Ishikawa (cell line): ENCODE measurements around the gene MYCL.

Experiments
- CEBPB ChIP-seq: IDR thresholded peaks from 2 replicates; pipeline ENCODE4 v1.6.1; 2012
- CREB1 ChIP-seq: IDR thresholded peaks from 2 replicates; pipeline ENCODE4 v1.6.1; 2012; ENCODE audit warnings: low read depth
- EGR1 ChIP-seq: IDR thresholded peaks from 2 replicates; pipeline ENCODE4 v1.6.1; 2012
- EP300 ChIP-seq: IDR thresholded peaks from 2 replicates; pipeline ENCODE4 v1.6.1; 2012; ENCODE audit warnings: borderline replicate concordance
- FOXM1 ChIP-seq: IDR thresholded peaks from 2 replicates; pipeline ENCODE4 v1.6.1; 2012; ENCODE audit warnings: low read depth, borderline replicate concordance
- NFIC ChIP-seq: IDR thresholded peaks from 2 replicates; pipeline ENCODE4 v1.6.1; 2012
- RAD21 ChIP-seq: IDR thresholded peaks from 2 replicates; pipeline ENCODE4 v1.6.1; 2012; ENCODE audit warnings: low read depth
- REST ChIP-seq: IDR thresholded peaks from 2 replicates; pipeline ENCODE4 v1.6.1; 2012; ENCODE audit warnings: low read depth, mild to moderate bottlenecking
- TAF1 ChIP-seq: IDR thresholded peaks from 2 replicates; pipeline ENCODE4 v1.6.1; 2012; ENCODE audit warnings: low read depth, mild to moderate bottlenecking
- TCF12 ChIP-seq: IDR thresholded peaks from 2 replicates; pipeline ENCODE4 v1.6.1; 2012; ENCODE audit warnings: low read depth
- TEAD4 ChIP-seq: IDR thresholded peaks from 2 replicates; pipeline ENCODE4 v1.6.1; 2012
- YY1 ChIP-seq: IDR thresholded peaks from 2 replicates; pipeline ENCODE4 v1.6.1; 2012; ENCODE audit warnings: low read depth
- ZBTB7A ChIP-seq: IDR thresholded peaks from 2 replicates; pipeline ENCODE4 v1.6.1; 2012; ENCODE audit warnings: low read depth
- TF ChIP-seq, protein P1 (sequence below): IDR thresholded peaks from 2 replicates; pipeline ENCODE4 v1.6.1; 2012
- TF ChIP-seq, protein P2 (sequence below): IDR thresholded peaks from 2 replicates; pipeline ENCODE4 v1.6.1; 2012

MYCL gene

DNA sequence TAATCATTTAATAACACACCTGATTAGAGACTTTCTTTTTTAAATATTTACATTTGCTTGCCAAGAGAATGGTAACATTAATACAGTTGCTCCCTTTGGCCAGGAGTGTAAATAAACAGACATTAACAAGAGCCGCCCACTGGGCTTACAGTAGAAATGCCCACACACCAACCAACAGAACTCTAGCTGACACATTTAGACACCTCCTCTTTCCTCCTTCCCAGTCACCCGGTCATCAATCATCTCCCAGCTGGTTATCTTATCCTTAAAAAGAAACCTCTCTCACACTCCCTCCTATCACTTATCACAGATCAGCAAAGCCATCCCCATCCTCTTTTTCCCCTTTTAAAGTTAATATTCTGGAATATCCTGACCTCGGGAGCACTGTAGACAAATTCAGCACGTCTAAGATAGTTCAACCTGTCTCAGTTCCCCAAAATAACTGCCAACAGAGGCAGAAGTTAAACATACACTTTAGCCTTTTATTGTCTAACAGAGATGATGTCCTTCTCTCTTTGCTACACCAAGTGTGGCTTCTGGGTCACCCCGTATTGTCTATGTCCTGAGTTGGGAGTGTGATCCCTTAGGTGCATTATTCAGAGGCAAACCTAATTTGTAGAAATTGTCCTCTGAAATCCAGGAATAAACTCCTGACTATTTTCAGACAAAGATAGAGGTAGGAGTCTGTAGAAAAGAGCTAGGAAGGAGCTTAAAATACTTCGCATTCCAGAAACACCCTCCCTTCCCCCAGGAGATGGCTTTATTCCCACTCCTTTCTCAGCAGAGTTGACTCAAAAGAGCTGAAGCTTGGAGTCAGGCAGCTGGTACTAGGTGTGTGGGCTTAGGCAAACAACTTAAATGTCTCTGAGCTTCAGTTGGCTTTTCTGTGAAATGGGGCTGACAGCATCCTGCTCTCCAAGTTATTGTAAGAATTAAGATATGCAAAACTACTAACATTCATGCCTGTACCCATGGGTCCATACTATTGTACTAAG is 8.8 kb downstream of the MYCL start:
- TF ChIP-seq TCF12 (0 out of 2 replicates have a peak, but pooled peaks have one; percentile 20), TAF1 (no peak), YY1 (no peak), RAD21 (no peak), TEAD4 (peak; percentile 97), REST (no peak), NFIC (peak; percentile 75), EGR1 (no peak), CREB1 (no peak), CEBPB (no peak)

DNA sequence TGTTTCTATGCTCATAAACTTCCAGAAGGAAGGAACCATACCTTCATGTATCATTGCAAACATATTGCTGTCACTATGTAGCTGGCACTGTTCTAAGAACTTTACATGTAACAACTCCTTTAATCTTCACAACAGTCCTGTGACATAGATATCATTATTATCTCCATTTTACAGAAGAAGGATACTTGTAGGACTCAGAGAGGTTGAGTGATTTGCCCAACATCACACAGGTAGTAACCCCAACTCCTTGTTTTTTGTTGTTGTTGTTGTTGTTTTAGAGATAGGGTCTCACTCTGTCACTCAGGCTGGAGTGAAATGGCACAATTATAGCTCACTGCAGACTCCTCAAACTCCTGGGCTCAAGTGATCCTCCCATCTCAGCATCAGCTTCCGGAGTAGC is 10.8 kb downstream of the MYCL start:
- TF ChIP-seq CREB1 (no peak), ZBTB7A (no peak), YY1 (no peak), EGR1 (no peak), EP300 (no peak), TEAD4 (no peak), FOXM1 (no peak), REST (no peak), TCF12 (no peak)

DNA sequence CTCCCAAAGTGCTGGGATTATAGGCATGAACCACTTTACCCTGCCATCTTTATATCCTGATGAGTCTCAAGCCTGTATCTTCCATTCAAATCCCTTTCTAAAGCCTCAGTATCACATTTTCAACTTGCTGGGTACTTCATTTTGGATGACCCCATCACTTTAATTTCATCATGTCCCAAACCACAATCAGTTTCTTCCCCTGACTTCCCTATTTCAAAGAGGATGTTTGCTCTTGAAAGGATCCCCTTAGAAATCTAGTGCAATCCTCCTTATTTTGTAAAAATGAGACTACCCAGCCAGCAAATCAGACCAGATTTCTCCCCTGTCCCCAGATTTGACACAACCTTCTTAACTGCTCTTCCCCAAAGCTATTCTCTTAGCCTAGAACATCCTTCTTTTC is 11.4 kb downstream of the MYCL start:
- TF ChIP-seq NFIC: no peak

DNA sequence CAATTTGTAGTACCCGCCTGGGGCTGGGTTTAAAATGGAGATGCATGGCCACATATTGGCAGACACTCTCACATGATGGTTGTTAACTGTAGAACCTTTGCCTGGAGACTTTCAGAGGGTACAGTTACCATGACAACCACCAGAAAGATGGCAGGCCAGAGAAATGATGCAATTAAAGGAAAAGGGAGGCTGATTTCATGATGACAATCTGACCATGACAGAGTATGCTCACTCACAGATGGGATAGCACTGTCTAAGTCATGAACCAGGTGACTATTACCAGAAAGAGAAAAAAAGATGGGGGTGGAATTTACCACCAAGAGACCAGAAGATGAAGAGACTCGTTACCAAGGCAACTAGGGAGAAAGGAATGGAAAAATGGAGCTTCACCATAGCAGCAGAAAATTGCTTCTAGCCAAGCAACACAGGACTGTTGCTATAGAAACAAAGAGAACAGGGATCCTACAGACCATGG is 14.9 kb downstream of the MYCL start:
- TF ChIP-seq REST (no peak), ZBTB7A (no peak)

DNA sequence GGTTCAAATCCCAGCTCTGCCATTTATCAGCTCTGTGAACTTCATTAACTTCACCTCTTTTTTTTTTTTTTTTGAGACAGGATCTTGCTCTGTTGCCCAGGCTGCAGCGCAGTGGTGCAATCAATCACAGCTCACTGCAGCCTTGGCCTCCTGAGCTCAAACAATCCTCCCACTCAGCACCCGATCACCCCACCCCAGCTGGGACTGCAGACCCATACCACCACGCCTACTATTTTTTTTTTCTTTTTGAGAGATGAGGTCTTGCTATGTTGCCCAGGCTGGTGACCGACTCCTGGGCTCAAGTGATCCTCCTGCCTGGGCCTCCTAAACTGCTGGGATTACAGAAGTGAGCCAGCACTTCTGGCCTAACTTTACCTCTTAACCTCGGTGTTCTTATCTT is 16.2 kb downstream of the MYCL start:
- TF ChIP-seq RAD21 (no peak), YY1 (no peak), EP300 (no peak), CEBPB (no peak), TEAD4 (no peak), TCF12 (no peak), NFIC (no peak), REST (no peak), ZBTB7A (no peak), CREB1 (no peak), EGR1 (no peak), FOXM1 (no peak), TAF1 (no peak)
- TF ChIP-seq, protein P1, sequence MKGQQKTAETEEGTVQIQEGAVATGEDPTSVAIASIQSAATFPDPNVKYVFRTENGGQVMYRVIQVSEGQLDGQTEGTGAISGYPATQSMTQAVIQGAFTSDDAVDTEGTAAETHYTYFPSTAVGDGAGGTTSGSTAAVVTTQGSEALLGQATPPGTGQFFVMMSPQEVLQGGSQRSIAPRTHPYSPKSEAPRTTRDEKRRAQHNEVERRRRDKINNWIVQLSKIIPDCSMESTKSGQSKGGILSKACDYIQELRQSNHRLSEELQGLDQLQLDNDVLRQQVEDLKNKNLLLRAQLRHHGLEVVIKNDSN: no peak
- TF ChIP-seq, protein P2, sequence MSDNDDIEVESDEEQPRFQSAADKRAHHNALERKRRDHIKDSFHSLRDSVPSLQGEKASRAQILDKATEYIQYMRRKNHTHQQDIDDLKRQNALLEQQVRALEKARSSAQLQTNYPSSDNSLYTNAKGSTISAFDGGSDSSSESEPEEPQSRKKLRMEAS: no peak
